ENCODE data around the gene ADAP1.

The ADAP1 gene

GRCh38 chr7:972110-972509 is 17.6 kb upstream of the ADAP1 start:
- Histone ChIP-seq H3K36me3 (replicated peaks) (peaks cover 48% of the 10 kb centered on the region), H3K27me3 (replicated peaks) (no peaks in the 10 kb centered on the region), H3K4me3 (ENCODE audit: low read depth, low read length) (no peak overlapping the region), H3K27ac (no peak overlapping the region)
- TF ChIP-seq CTCF (IDR thresholded peaks at IDR 0.05; ENCODE audit: low read depth, low read length, missing control alignments), result no peak
- in situ Hi-C loops (cut with HindIII; ENCODE audit: low pct_ligation_motif_present, low sequenced_read_pairs), result no loop called here
- DNase-seq, result no peak

- Histone ChIP-seq H3K27me3 (replicated peaks) (no peaks in the 10 kb centered on the region), H3K4me3 (ENCODE audit: low read depth, low read length) (no peak overlapping the region), H3K27ac (no peak overlapping the region), H3K36me3 (replicated peaks) (peaks cover 56% of the 10 kb centered on the region)
- no peak for TF ChIP-seq CTCF (IDR thresholded peaks at IDR 0.05; ENCODE audit: low read depth, low read length, missing control alignments)
- no peak for DNase-seq
- in situ Hi-C loops (cut with HindIII; ENCODE audit: low pct_ligation_motif_present, low sequenced_read_pairs), result no loop called here
Measured at GRCh38 chr7:970744-971143, 16.3 kb upstream of the ADAP1 start.

- no peaks in the 10 kb centered on the region for H3K27me3 ChIP-seq (replicated peaks)
- no peak overlapping the region for H3K27ac ChIP-seq
- peaks cover 56% of the 10 kb centered on the region for H3K36me3 ChIP-seq (replicated peaks)
- no peak overlapping the region for H3K4me3 ChIP-seq (ENCODE audit: low read depth, low read length)
- no peak for DNase-seq
- TF ChIP-seq CTCF (IDR thresholded peaks at IDR 0.05; ENCODE audit: low read depth, low read length, missing control alignments), result no peak
- in situ Hi-C loops (cut with HindIII; ENCODE audit: low pct_ligation_motif_present, low sequenced_read_pairs), result no loop called here
Measured at GRCh38 chr7:969403-969802, 14.9 kb upstream of the ADAP1 start.

GRCh38 chr7:968205-969105 is 14.0 kb upstream of the ADAP1 start:
- H3K4me3 ChIP-seq (ENCODE audit: low read depth, low read length), result no peak overlapping the region
- in situ Hi-C loops (cut with HindIII; ENCODE audit: low pct_ligation_motif_present, low sequenced_read_pairs), result no loop called here
- H3K36me3 ChIP-seq (replicated peaks), result peaks cover 56% of the 10 kb centered on the region
- no peak for DNase-seq
- no peak overlapping the region for H3K27ac ChIP-seq
- TF ChIP-seq CTCF (IDR thresholded peaks at IDR 0.05; ENCODE audit: low read depth, low read length, missing control alignments), result no peak
- H3K27me3 ChIP-seq (replicated peaks), result no peaks in the 10 kb centered on the region

GRCh38 chr7:967361-968082 is 13.0 kb upstream of the ADAP1 start:
- Histone ChIP-seq H3K27me3 (replicated peaks) (no peaks in the 10 kb centered on the region), H3K36me3 (replicated peaks) (peaks cover 50% of the 10 kb centered on the region), H3K4me3 (ENCODE audit: low read depth, low read length) (no peak overlapping the region), H3K27ac (no peak overlapping the region)
- no peak for TF ChIP-seq CTCF (IDR thresholded peaks at IDR 0.05; ENCODE audit: low read depth, low read length, missing control alignments)
- no peak for DNase-seq
- in situ Hi-C loops (cut with HindIII; ENCODE audit: low pct_ligation_motif_present, low sequenced_read_pairs), result no loop called here
